Measurements from ENCODE around the gene WDR45.

- TF ChIP-seq ETV6 (conservative IDR thresholded peaks at IDR 0.05 in 1 of 2, IDR thresholded peaks at IDR 0.05 in 1 of 2; ENCODE audit: borderline replicate concordance in 1 of 2, low read depth in 1 of 2) (no peak), RAD21 (IDR thresholded peaks at IDR 0.05; ENCODE audit: insufficient read depth, low read depth, low read length) (no peak), YY1 (IDR thresholded peaks at IDR 0.05; ENCODE audit: low read depth, low read length) (no peak)
These were observed 15.0 kb downstream of the WDR45 start for GRCh38 chrX:49064735-49065134.

Measured in GM12878 (cell line).